ENCODE data around the gene GATA6. TPM values are rescaled to one million over a fixed set of nuclear protein-coding genes. Genes with fewer than 3 reads are reported as not detected.

The GATA6 gene
- total and polyA plus RNA-seq, 2 of the 8 experiments (the other 6 are each of a cell fraction or from before 2014, with no cell fraction given) = 0.09 TPM; not detected in 1

- FAIRE-seq (no peak), DNase-seq (ENCODE audit: low read depth in 1 of 2, low spot score in 2 of 2) (no peak)
- Histone ChIP-seq H4K91ac (replicated peaks; ENCODE audit: insufficient read length, low read length) (no peak overlapping the region), H3K56ac (replicated peaks; ENCODE audit: insufficient read length, low read depth, low read length) (no peak overlapping the region), H2BK120ac (replicated peaks; ENCODE audit: low read depth, low read length) (no peak overlapping the region), H3K79me1 (ENCODE audit: low read depth, low read length) (no peaks in the 10 kb centered on the region), H3K27ac (ENCODE audit: low read depth, low read length) (no peak overlapping the region), H3K27me3 (replicated peaks in 1 of 4; ENCODE audit: control insufficient read depth in 3 of 4, extremely low read depth in 1 of 4, insufficient read depth in 3 of 4, low read length in 3 of 4) (peaks cover 0 to 4% (median 2%) of the 10 kb centered on the region in 4 experiments; a peak in 5 of 7 replicates), H2BK20ac (ENCODE audit: low read length) (no peak overlapping the region), H3K4me3 (ENCODE audit: extremely low read depth in 1 of 4, insufficient read depth in 2 of 4, low read depth in 3 of 4, low read length in 4 of 4) (no peak overlapping the region), H4K8ac (ENCODE audit: extremely low read depth, insufficient read depth, low read length) (no peak overlapping the region), H4K5ac (ENCODE audit: insufficient read length, low read depth, low read length) (no peak overlapping the region), H3K14ac (ENCODE audit: insufficient read length) (no peak overlapping the region), H3K4ac (replicated peaks; ENCODE audit: insufficient read length, low read depth, low read length) (no peak overlapping the region), H2BK5ac (ENCODE audit: low read depth, low read length) (no peak overlapping the region), H3K18ac (ENCODE audit: extremely low read depth, low read length) (no peak overlapping the region), H3K4me2 (ENCODE audit: insufficient read depth in 1 of 2, low read depth in 2 of 2, low read length in 2 of 2) (no peak overlapping the region), H3K9me3 (ENCODE audit: insufficient read depth in 2 of 2, low read depth in 1 of 2, low read length in 1 of 2) (no peaks in the 10 kb centered on the region), H3K4me1 (replicated peaks in 1 of 4; ENCODE audit: control insufficient read depth in 3 of 4, insufficient read depth in 4 of 4, low read length in 3 of 4) (no peaks in the 10 kb centered on the region), H2AFZ (ENCODE audit: low read length) (no peak overlapping the region), H3K36me3 (ENCODE audit: control insufficient read depth in 2 of 4, insufficient read depth in 4 of 4, low read length in 3 of 4) (no peaks in the 10 kb centered on the region), H3K79me2 (ENCODE audit: control insufficient read depth in 1 of 2, insufficient read depth in 2 of 2, low read length in 2 of 2) (no peaks in the 10 kb centered on the region), H2BK15ac (ENCODE audit: low read length) (peak overlapping the region; percentile 32; the same call in 1 of the 2 replicates), H4K20me1 (replicated peaks in 1 of 2; ENCODE audit: control insufficient read depth in 1 of 2, insufficient read depth in 2 of 2, low read length in 2 of 2) (no peaks in the 10 kb centered on the region), H3K9ac (replicated peaks in 1 of 4; ENCODE audit: extremely low read depth in 1 of 4, low read depth in 3 of 4, low read length in 3 of 4) (no peak overlapping the region), H2BK12ac (ENCODE audit: low read depth, low read length) (no peak overlapping the region; the same call in 1 of the 2 replicates), H3K23ac (ENCODE audit: insufficient read length) (no peak overlapping the region), H2AK5ac (ENCODE audit: low read depth, low read length) (no peak overlapping the region), H3K23me2 (ENCODE audit: low read depth, low read length) (no peaks in the 10 kb centered on the region)
- CTCF ChIA-PET (ENCODE audit: partially characterized antibody) = interaction anchor here (0.7 to 1.7 kb wide), 8 partner anchors 8 to 518 kb away, joined by 3 to 10 read pairs (median 4); no protein-coding TSS in a partner anchor
- POLR2A ChIA-PET (ENCODE audit: partially characterized antibody) = no interaction called here
- WGBS, 2 experiments (ENCODE audit: extremely low coverage in 1 of 2, insufficient coverage in 1 of 2, insufficient read length in 1 of 2, insufficient replicate concordance in 2 of 2, low coverage in 1 of 2, low lambda C conversion rate in 2 of 2, missing lambda C conversion rate in 1 of 2) = 91% methylated on average over 10 of the region's 10 CpGs; no CpG with 5 or more reads in 1 of the 2 experiments
- TF ChIP-seq EP300 (IDR thresholded peaks at IDR 0.05; ENCODE audit: borderline replicate concordance in 1 of 2, low read depth in 2 of 2, low read length in 2 of 2) = no peak
- TF ChIP-seq KDM4A (IDR thresholded peaks at IDR 0.05; ENCODE audit: low read depth, low read length, severe bottlenecking) = no peak
- no peak for TF ChIP-seq RAD21 (IDR thresholded peaks at IDR 0.05 in 1 of 2, conservative IDR thresholded peaks at IDR 0.05 in 1 of 2; ENCODE audit: low read depth in 2 of 2, low read length in 2 of 2)
- TF ChIP-seq TBP (IDR thresholded peaks at IDR 0.05; ENCODE audit: low read depth, low read length) = no peak
- no peak for TF ChIP-seq POU5F1 (IDR thresholded peaks at IDR 0.05; ENCODE audit: low read depth, low read length)
- no peak for TF ChIP-seq GTF2F1 (IDR thresholded peaks at IDR 0.05; ENCODE audit: borderline replicate concordance, low read depth, low read length)
- TF ChIP-seq NANOG (IDR thresholded peaks at IDR 0.05; ENCODE audit: insufficient read depth, low read depth, low read length, poor library complexity, severe bottlenecking) = no peak
Observed at GRCh38 chr18:22185771-22186386, 16.5 kb downstream of the GATA6 start.
